NT2/D1 (cell line): ENCODE results near the gene GRAMD2B.

Experiments used
- SUZ12 ChIP-seq: IDR thresholded peaks from 2 replicates; pipeline ENCODE4 v1.6.1; 2011; ENCODE audit not compliant: insufficient read length, insufficient read depth; ENCODE audit errors: extremely low read depth
- YY1 ChIP-seq: IDR thresholded peaks from 2 replicates; pipeline ENCODE4 v1.6.1; 2011; ENCODE audit not compliant: insufficient read length, insufficient read depth
- ZNF274 ChIP-seq: IDR thresholded peaks from 2 replicates; pipeline ENCODE4 v1.6.1; 2011; ENCODE audit warnings: mild to moderate bottlenecking, low read depth, low read length

GRCh38 chr5:126490167-126490940 is 67.1 kb downstream of the GRAMD2B start:
- TF ChIP-seq ZNF274: no peak
- TF ChIP-seq SUZ12: no peak
- no peak for TF ChIP-seq YY1
